ENCODE data around the gene CHRND. TPM values are rescaled to one million over a fixed set of nuclear protein-coding genes. Genes with fewer than 3 reads are reported as not detected.

CHRND gene
- total and polyA plus RNA-seq, 2 donors (not counting 1 experiment from before 2014, with no cell fraction given) = not detected

- CTCF ChIA-PET = no interaction called here
- Histone ChIP-seq H2AFZ (ENCODE audit: insufficient read depth, low read depth, low read length, poor library complexity, severe bottlenecking) (no peak overlapping the region), H3K9me3 (ENCODE audit: control extremely low read depth in 1 of 3, control insufficient read depth in 2 of 3, insufficient read depth in 1 of 3, low read length in 2 of 3) (no peaks in the 10 kb centered on the region), H3K4me1 (ENCODE audit: control insufficient read depth in 2 of 2, insufficient read depth in 2 of 2, low read length in 2 of 2) (peaks cover 0 to 1% of the 10 kb centered on the region in 2 donors), H4K20me1 (ENCODE audit: control insufficient read depth, insufficient read depth, low read length, poor library complexity, severe bottlenecking) (no peaks in the 10 kb centered on the region), H3K36me3 (replicated peaks in 1 of 2; ENCODE audit: control extremely low read depth in 1 of 2, control insufficient read depth in 1 of 2, extremely low read depth in 1 of 2, insufficient read depth in 2 of 2, low read length in 1 of 2) (no peaks in the 10 kb centered on the region), H3K27me3 (replicated peaks in 1 of 4; ENCODE audit: control extremely low read depth in 1 of 4, control insufficient read depth in 3 of 4, insufficient read depth in 4 of 4, low read length in 3 of 4) (peaks cover 0 to 16% (median 0%) of the 10 kb centered on the region in 4 experiments), H3K4me2 (replicated peaks; ENCODE audit: low read depth, low read length, poor library complexity, severe bottlenecking) (no peak overlapping the region), H3K4me3 (ENCODE audit: control extremely low read depth in 1 of 5, extremely low read depth in 1 of 5, insufficient read depth in 1 of 5, low read depth in 2 of 5, low read length in 4 of 5) (no peak overlapping the region), H3K79me2 (ENCODE audit: control insufficient read depth, insufficient read depth, low read length) (no peaks in the 10 kb centered on the region), H3K9ac (ENCODE audit: low read length) (no peak overlapping the region), H3K27ac (ENCODE audit: low read length in 2 of 2) (no peak overlapping the region)
- WGBS (ENCODE audit: insufficient coverage) = 94% methylated on average over 11 of the region's 13 CpGs
- ATAC-seq (ENCODE audit: low read depth) = no peak
- Mint-ChIP-seq H3K9me3 (ENCODE audit: insufficient read depth) (no peaks in the 10 kb centered on the region), H3K27ac (no peak overlapping the region), H3K4me1 (peaks cover 1% of the 10 kb centered on the region), H3K27me3 (peaks cover 24% of the 10 kb centered on the region), H3K4me3 (no peak overlapping the region)
- POLR2A ChIA-PET = no interaction called here
- no peak for DNase-seq
- no peak for TF ChIP-seq EZH2 (IDR thresholded peaks at IDR 0.05; ENCODE audit: borderline replicate concordance, insufficient read depth, low read depth, low read length, poor library complexity, severe bottlenecking)
- TF ChIP-seq, protein P1, sequence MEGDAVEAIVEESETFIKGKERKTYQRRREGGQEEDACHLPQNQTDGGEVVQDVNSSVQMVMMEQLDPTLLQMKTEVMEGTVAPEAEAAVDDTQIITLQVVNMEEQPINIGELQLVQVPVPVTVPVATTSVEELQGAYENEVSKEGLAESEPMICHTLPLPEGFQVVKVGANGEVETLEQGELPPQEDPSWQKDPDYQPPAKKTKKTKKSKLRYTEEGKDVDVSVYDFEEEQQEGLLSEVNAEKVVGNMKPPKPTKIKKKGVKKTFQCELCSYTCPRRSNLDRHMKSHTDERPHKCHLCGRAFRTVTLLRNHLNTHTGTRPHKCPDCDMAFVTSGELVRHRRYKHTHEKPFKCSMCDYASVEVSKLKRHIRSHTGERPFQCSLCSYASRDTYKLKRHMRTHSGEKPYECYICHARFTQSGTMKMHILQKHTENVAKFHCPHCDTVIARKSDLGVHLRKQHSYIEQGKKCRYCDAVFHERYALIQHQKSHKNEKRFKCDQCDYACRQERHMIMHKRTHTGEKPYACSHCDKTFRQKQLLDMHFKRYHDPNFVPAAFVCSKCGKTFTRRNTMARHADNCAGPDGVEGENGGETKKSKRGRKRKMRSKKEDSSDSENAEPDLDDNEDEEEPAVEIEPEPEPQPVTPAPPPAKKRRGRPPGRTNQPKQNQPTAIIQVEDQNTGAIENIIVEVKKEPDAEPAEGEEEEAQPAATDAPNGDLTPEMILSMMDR (IDR thresholded peaks at IDR 0.05) = no peak
- intact Hi-C loops (cut with micrococcal nuclease) = no loop called here
Observed at GRCh38 chr2:232497348-232497747, 28.6 kb upstream of the CHRND start.

DNA sequence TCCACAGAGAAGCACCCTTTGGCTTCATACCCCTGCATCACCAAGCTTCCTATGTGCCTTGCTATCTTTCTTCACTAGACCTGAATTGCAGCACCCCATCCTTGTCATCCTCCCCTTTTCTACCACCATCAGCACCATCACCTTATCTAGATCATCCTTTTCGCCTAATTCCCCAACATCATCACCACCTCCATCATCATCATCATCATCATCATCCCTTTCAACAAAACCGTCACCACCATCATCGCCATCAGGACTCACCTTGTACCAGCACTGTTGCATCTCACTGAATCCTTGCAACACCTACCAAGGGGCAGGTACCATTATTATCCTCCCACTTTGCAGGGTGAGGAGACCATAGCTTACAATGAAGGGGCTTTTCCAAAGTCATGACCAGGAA is 27.5 kb upstream of the CHRND start:
- no peaks in the 10 kb centered on the region for H4K20me1 ChIP-seq (ENCODE audit: control insufficient read depth, insufficient read depth, low read length, poor library complexity, severe bottlenecking)
- H3K36me3 ChIP-seq (replicated peaks in 1 of 2; ENCODE audit: control extremely low read depth in 1 of 2, control insufficient read depth in 1 of 2, extremely low read depth in 1 of 2, insufficient read depth in 2 of 2, low read length in 1 of 2) = no peaks in the 10 kb centered on the region
- H3K4me1 ChIP-seq (ENCODE audit: control insufficient read depth in 2 of 2, insufficient read depth in 2 of 2, low read length in 2 of 2) = peaks cover 0 to 8% of the 10 kb centered on the region in 2 donors
- ChIA-PET CTCF (no interaction called here), POLR2A (no interaction called here)
- H3K9ac ChIP-seq (ENCODE audit: low read length) = no peak overlapping the region
- H3K79me2 ChIP-seq (ENCODE audit: control insufficient read depth, insufficient read depth, low read length) = no peaks in the 10 kb centered on the region
- H3K4me3 ChIP-seq (ENCODE audit: control extremely low read depth in 1 of 5, extremely low read depth in 1 of 5, insufficient read depth in 1 of 5, low read depth in 2 of 5, low read length in 4 of 5) = no peak overlapping the region
- no peak overlapping the region for H2AFZ ChIP-seq (ENCODE audit: insufficient read depth, low read depth, low read length, poor library complexity, severe bottlenecking)
- H3K9me3 Mint-ChIP-seq (ENCODE audit: insufficient read depth) = no peaks in the 10 kb centered on the region
- H3K27ac ChIP-seq (ENCODE audit: low read length in 2 of 2) = no peak overlapping the region
- WGBS (ENCODE audit: insufficient coverage) = 80% methylated on average over 2 of the region's 3 CpGs
- no peak overlapping the region for H3K4me3 Mint-ChIP-seq
- no peaks in the 10 kb centered on the region for H3K9me3 ChIP-seq (ENCODE audit: control extremely low read depth in 1 of 3, control insufficient read depth in 2 of 3, insufficient read depth in 1 of 3, low read length in 2 of 3)
- peaks cover 0 to 24% (median under 1%) of the 10 kb centered on the region in 4 experiments for H3K27me3 ChIP-seq (replicated peaks in 1 of 4; ENCODE audit: control extremely low read depth in 1 of 4, control insufficient read depth in 3 of 4, insufficient read depth in 4 of 4, low read length in 3 of 4)
- TF ChIP-seq, protein P1 (IDR thresholded peaks at IDR 0.05) = no peak
- no peak for TF ChIP-seq EZH2 (IDR thresholded peaks at IDR 0.05; ENCODE audit: borderline replicate concordance, insufficient read depth, low read depth, low read length, poor library complexity, severe bottlenecking)
- peaks cover 7% of the 10 kb centered on the region for H3K4me1 Mint-ChIP-seq
- no peak for ATAC-seq (ENCODE audit: low read depth)
- no peak for DNase-seq
- H3K27me3 Mint-ChIP-seq = peaks cover 27% of the 10 kb centered on the region
- no peak overlapping the region for H3K4me2 ChIP-seq (replicated peaks; ENCODE audit: low read depth, low read length, poor library complexity, severe bottlenecking)
- intact Hi-C loops (cut with micrococcal nuclease) = no loop called here
- H3K27ac Mint-ChIP-seq = no peak overlapping the region
